Panc1 (cell line): ENCODE measurements around the gene DPH5.

ENCODE experiments used
- POLR2AphosphoS5 ChIP-seq: IDR thresholded peaks from 2 replicates; pipeline ENCODE4 v1.6.1; 2012; ENCODE audit warnings: mild to moderate bottlenecking, low read depth, low read length, moderate library complexity
- SIN3A ChIP-seq: IDR thresholded peaks from 2 replicates; pipeline ENCODE4 v1.6.1; 2012; ENCODE audit warnings: low read depth, mild to moderate bottlenecking, low read length, moderate library complexity, borderline replicate concordance; ENCODE audit not compliant: insufficient read depth
- TCF7L2 ChIP-seq: IDR thresholded peaks from 2 replicates; pipeline ENCODE4 v1.6.1; 2011; ENCODE audit warnings: mild to moderate bottlenecking, low read depth, low read length, inconsistent platforms
- TF ChIP-seq, protein P1 (sequence below): fragments of 450-650 bp; IDR thresholded peaks from 2 replicates; pipeline ENCODE4 v1.5.1; 2017; ENCODE audit warnings: mild to moderate bottlenecking
- TF ChIP-seq, protein P2 (sequence below), 2 experiments: IDR thresholded peaks; 2 replicates each; pipeline ENCODE4 v1.6.1; 2011 to 2012; ENCODE audit warnings: low read depth in 2 of 2, control low read depth in 1 of 2, low read length in 1 of 2, mild to moderate bottlenecking in 1 of 2, moderate library complexity in 1 of 2; ENCODE audit not compliant: insufficient read depth in 1 of 2

DNA sequence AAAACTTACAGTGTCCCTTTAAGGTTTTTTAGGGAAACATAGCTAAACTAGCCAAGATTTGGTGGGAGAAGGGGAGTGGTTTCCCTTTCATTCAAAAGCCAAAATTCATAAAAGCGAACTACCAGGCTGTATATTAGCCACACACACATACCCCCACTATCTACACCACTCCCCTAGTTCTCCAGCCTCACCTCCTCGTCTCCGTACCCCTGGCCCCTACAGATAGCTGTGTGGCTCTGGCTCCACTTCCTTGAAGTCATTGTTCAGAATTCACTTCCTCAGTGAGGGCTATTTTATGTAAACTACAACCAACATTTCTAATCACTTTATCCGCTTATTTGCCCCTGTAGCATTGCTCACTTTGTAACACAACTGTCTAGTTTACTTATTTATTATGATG, 5.3 kb upstream of the DPH5 start:
- TF ChIP-seq, protein P1, sequence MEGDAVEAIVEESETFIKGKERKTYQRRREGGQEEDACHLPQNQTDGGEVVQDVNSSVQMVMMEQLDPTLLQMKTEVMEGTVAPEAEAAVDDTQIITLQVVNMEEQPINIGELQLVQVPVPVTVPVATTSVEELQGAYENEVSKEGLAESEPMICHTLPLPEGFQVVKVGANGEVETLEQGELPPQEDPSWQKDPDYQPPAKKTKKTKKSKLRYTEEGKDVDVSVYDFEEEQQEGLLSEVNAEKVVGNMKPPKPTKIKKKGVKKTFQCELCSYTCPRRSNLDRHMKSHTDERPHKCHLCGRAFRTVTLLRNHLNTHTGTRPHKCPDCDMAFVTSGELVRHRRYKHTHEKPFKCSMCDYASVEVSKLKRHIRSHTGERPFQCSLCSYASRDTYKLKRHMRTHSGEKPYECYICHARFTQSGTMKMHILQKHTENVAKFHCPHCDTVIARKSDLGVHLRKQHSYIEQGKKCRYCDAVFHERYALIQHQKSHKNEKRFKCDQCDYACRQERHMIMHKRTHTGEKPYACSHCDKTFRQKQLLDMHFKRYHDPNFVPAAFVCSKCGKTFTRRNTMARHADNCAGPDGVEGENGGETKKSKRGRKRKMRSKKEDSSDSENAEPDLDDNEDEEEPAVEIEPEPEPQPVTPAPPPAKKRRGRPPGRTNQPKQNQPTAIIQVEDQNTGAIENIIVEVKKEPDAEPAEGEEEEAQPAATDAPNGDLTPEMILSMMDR = no peak
- TF ChIP-seq POLR2AphosphoS5 = no peak
- TF ChIP-seq, protein P2, sequence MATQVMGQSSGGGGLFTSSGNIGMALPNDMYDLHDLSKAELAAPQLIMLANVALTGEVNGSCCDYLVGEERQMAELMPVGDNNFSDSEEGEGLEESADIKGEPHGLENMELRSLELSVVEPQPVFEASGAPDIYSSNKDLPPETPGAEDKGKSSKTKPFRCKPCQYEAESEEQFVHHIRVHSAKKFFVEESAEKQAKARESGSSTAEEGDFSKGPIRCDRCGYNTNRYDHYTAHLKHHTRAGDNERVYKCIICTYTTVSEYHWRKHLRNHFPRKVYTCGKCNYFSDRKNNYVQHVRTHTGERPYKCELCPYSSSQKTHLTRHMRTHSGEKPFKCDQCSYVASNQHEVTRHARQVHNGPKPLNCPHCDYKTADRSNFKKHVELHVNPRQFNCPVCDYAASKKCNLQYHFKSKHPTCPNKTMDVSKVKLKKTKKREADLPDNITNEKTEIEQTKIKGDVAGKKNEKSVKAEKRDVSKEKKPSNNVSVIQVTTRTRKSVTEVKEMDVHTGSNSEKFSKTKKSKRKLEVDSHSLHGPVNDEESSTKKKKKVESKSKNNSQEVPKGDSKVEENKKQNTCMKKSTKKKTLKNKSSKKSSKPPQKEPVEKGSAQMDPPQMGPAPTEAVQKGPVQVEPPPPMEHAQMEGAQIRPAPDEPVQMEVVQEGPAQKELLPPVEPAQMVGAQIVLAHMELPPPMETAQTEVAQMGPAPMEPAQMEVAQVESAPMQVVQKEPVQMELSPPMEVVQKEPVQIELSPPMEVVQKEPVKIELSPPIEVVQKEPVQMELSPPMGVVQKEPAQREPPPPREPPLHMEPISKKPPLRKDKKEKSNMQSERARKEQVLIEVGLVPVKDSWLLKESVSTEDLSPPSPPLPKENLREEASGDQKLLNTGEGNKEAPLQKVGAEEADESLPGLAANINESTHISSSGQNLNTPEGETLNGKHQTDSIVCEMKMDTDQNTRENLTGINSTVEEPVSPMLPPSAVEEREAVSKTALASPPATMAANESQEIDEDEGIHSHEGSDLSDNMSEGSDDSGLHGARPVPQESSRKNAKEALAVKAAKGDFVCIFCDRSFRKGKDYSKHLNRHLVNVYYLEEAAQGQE (IDR thresholded peaks at IDR 0.05; ENCODE audit: insufficient read depth in 1 of 2, low read depth in 2 of 2, low read length in 1 of 2) = no peak
- no peak for TF ChIP-seq SIN3A
- no peak for TF ChIP-seq TCF7L2
